CMK (cell line): ENCODE measurements around the gene VSIR.
A peak's percentile ranks its signal among the peaks of the same experiment; 100 is the strongest.

Experiments
- DNase-seq: peaks from one replicate; pipeline ENCODE4 v3.0.0-alpha.2; 2010; ENCODE audit warnings: low read depth

Gene VSIR

DNA sequence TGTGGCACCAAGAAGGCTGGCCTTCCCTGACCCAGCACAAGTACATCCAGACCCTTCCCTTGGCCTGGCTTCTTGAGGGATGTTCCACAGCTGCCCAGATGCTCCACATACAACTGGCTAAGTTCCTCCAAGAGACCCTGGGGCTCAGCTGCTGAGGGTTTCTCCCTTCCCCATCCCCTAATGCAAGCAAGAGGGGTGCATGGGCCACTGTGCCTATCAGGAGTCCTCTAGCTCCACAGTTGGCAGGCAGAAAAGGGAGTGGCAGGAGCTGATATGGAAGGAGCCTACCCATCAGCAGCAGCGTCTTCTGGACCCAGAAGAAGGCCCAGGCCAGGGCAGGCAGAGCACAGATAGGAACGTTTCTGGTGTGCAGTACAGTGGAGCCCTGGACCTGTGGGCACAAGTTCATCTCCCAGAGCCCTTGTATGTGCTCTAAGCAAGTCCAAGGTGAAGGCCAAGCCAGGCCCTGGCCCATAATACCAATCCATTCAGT lies 26.2 kb downstream of the VSIR start:
- no peak for DNase-seq

DNA sequence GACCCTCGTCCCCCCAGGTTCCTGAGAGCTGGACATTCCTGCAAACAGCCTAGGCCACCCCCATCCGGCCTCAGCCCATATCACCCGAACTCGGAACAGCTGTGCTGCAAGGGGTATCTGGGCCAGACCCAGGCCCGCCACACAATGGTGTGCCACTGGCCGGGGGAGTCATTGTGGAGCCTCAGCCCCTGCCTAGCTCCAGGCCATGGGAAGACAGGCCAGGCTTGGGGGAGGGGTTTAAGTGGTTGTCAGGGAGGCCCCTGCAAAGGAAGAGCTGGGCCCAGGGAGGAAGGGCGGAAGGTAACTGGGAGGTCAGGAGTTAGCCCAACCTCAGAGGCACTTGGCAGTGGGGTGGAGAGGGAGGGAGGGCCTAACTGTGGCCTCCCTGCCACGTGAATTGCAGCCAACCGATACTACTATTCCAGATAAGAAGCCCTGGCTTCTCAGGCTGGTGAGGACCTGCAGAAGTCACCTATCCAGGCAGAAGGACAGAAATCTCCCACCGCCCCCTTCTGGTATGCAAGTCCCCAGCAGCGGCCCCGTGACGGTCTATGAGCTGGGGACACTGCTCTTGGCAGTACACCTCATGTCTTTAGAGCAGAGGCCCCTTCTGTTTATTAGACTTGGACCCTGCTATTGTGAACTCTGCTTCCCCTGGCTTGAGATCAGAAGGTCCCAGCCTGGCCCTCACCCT lies 26.8 kb downstream of the VSIR start:
- DNase-seq = peak; percentile 98

DNA sequence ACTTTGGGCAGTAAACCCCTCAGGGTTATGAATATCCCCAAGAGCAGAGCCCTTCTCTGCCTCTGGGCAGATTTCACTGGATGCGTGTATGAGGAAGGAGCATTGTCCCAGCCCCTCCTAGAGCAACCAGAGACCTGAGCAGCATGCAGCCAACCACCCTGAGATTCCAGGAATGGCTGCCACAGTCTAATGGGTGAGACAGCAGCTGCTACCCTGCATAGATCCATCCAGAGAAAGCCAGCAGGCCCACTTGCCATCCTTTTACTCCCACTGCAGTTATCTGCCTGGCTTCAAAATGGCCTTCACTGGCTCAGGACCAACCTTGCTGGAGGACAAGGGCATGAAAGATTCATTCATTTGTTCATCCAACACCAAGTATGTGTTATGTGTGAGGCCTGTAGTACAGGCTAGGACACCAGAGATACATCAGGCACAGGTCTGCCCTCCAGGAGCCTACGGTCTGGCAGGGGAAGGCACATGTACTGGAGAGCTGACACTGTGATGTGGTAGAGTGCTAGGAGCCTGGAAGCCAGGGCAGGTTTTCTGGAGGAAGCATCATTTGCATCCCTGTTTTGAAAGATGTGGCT lies 27.6 kb downstream of the VSIR start:
- no peak for DNase-seq

DNA sequence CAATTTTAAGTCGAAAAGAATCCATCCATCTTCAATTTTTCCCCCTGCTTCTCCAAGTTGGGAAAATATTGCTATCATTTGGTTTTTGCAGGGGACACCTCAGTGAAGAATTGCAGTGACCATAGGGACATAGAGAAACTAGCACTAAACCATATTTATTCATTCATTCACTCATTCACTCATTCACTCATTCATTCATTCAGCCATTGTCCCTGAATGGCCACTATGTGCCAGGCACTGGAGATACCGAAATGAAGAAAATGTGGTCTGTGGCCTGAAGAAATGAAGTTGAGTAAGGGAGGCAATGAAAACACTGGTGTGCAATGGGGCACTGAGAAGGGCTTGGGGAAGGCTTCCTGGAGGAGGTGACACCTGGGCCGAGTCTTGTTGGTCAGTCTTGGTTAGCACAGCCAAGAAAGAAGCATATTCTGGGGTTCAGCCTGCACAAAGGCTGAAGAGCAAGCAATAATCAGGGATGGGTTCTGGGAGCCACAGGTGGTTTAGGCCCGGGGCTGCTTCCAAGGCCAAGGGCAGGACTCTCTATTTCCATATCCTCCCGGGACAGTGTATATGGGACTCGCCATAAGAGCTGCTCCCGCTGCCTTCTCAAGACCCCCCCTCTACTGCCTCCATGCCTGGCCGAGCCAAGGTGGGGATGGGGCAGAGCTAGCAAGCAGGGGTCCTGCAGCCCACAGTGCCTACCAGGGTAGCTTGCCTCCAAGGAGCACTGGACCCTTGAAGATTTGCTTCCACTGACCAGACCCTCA lies 28.2 kb downstream of the VSIR start:
- no peak for DNase-seq

DNA sequence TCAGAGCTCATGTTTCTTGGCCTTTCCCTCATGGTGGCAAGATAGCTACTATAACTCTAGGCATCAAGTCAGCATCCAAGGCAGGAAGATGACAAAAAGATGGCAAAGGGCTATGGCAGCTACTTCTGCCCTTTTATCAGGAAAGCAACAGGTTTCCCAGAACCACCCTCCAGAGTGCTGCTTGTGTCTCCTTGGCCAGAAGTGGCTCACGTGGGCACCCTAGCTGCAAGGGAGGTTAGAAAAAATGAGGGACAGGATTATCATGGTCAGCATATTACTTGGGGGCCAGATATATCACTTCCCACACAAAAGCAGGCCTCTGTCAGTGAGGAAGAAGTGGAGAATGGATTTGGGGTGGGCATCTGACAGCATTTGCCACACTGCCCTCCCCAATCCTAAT lies 29.5 kb downstream of the VSIR start:
- DNase-seq = no peak

DNA sequence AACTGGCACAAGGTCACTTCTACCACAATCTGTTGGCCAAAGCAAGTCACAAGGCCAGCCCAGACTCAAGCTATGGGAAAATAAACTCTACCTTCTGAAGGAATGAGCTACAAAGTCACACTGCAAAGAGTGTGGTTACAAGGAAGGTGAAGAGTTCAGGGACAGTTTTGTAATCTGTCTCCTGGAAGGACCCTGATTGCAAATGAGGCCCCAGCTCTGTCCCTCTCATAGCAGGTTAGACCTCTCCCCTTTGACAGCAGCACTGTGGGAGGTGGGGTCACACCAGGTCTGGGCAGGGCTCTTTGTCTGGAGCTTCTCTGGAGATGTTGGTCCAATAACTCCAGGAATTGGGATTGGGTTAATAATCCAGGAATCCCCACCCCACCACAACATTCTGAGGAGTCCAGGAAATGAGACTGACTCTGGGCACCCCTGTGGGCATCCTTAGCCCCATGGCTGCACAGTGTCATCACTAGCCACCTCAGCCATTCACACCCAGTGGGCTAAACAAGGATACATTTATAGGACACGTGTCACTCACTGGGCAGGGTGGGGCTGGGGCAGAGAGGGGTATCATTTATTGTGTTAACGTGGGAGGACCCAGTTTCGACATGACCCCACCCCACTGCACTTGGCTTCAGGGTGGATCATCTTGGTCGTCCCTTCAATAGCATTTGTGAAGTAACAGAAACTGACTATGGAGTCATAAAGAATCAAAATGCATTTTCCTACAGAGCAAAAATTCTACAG lies 30.1 kb downstream of the VSIR start:
- DNase-seq = no peak

DNA sequence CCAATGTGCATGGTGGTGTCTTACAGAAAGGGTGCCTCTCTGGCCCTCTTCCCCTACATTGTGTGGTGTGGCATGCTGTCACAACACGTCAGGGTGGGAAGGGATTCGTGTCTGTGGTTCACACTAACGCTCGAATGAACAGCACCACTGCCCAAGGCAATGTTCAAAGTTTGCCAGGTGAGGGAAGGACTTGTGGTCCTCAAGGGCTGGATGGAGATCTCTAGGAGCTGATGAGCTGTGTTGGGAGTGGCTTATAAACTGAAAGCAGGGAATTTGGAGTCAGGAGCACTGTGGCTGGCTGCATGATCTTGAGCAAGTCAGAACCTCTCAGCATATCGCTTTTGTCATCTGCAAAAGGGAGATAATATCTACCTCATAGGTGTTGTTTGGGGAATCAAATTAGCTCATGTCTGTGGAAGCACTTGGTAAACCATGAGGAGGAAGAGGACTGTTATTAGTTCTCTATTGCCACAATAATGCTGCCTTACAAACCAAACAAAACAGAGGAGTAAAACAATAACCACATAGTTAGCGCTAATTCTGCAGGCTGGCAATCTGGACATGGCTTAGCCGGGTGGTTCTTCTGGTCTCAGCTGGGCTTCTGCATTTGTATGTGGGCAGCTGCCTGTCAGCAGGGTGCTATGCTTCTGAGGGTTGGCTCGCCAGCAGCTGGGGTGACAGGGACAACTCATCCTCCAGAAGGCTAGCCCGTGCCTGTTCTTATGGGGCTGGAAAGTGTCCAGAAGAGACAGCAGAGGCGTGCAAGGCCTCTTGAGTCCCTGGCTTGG lies 30.8 kb downstream of the VSIR start:
- DNase-seq = no peak

DNA sequence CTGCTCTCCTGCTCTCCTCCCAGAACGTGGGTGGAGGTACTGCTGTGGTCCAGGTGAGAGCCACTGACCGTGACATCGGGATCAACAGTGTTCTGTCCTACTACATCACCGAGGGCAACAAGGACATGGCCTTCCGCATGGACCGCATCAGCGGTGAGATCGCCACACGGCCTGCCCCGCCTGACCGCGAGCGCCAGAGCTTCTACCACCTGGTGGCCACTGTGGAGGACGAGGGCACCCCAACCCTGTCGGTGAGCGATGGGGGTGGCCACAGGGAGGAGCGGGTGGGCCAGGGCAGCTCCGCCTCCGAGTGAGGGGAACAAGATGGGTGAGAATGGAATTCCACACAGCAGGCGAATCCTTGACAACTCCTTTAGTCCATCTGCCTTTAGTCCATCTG lies 31.6 kb downstream of the VSIR start:
- no peak for DNase-seq

DNA sequence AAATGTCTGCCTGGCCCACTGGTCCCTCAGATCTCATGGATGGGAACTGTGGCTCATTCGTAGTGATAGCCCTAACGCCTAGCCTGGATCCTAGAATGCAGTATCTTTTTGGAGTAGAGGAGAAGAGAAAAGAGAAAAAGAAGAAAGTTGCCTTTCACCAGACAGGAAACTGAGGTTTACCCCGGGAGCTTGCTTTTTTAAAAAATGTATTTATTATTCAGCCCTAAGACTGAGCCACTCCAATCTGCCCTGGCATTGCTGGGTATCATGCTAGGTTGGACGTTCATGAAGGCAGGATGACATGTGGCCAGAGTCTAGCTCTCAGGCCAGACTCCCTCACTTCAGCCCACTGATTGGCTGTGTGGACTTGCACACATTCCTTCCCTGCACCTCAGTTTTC lies 32.3 kb downstream of the VSIR start:
- DNase-seq = no peak

DNA sequence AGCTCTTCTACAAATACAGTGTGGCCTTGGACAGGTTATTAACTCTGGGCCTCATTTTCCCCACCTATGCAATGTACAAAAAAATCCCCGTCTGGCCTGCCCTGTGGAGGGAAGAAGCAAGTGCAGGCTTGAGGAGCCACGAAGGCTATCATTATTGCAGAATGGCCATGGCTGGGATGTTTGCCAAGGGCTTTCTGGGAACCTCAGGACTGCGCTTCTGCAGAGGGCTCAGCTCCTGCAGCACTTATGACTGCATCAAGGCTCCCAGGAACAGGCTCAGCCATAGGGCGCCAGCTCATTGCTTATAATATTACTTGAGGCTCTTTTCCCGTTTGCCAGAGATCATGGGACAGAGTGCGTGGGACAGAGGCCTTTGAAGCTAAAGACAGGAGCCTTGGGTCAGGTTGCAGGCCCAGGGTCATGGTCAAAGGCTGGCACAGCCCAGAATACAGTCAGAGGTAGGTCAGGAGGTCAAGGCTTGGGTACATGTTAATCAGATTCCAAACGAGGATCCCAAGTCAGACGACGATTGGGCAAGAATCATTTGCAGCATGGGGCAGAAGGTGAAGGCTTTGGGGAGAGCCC lies 33.2 kb downstream of the VSIR start:
- no peak for DNase-seq

DNA sequence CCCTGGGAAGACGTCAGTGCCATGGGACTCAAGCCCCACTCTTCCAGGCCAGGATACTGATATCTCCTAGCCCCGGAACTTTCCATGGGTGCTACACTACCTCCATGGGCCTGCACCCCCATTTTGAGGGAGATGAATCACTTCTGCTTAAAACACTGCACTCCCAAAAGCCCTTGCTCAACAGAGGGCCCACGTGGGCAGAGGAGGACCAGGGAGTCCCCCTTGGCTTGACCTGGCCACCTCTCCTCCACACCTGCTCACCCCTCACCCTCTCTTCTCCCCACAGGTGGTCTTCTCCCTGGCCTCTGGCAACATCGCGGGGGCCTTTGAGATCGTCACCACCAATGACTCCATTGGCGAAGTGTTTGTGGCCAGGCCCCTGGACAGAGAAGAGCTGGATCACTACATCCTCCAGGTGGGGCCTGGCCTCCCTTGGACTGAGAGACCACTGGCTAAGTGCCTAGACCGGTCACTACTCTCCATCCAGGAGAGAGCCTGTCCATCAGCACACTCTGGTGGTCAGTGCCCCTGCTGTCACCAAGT lies 33.9 kb downstream of the VSIR start:
- no peak for DNase-seq

DNA sequence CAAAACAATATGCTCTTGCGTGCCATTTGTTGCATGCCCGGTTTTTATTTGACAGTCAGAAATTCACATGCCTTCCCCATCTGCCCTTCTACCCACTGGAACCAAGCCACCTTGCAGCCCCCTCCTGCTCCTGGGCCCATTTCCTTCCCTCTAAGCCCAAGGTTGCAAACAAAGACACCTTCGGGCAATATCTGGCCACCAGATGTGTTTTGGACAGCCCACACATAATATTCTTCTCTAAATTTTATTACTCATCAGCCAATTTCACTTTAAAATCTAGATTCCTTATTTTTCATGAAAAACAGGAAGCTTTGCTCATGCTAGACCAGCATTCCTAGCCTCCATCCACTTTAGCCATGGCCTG lies 35.5 kb downstream of the VSIR start:
- DNase-seq = no peak

DNA sequence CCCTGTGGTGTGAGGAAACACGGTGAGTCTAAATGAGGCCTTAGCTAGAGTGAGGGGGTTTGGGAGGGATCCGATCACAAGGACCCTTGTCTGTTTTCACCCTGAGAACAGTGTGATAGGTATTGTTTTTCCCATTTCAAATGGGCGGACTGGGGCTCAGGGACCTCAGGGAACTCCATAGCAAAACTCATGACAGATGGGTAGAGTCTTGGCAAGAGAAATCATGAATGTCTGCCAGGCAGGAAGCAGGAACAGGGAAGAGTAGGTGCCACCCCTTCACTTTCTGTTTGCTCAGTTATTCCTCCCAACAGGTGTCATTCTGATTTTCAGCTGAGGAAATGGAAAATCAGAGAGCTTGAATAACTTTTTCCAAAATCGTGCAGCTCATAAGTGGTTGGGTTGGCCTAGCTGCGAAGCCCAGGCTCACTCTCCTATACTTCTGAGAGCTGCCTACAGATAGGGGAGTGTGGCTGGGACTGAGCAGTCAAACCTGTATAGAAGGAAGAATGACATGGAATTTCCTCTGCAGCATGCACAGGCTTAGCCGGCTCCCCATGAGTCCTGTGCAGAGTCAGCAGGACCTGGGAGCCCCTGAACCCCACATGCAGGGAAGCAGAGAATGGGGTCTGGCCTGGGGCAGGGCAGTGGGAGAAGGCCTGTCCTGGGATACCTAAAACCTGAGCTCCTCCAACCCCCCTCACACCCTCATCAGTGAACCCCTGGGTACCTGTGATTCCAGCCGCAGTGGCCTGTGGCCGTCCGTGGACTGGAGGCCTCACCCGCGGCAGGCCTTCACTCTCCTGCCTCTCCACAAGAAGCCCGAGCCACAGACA lies 36.1 kb downstream of the VSIR start:
- no peak for DNase-seq

DNA sequence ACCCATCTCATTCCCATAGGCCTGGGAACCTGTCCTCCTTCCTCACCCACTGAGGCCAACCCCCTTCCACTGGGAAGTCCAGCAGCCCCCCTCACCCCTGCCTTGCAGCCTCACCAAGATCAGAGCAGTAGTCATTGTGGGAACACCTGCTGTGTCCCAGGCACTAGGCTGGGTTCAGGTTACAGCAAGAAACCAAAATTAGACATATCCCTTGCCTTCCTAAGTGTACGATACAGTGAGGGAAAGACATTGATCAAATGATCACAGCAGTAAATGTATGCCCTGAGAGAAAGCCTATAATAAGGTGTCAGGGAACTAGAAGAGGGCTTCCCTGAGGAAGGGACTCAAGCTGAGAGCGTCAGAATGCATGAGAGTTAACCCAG lies 36.8 kb downstream of the VSIR start:
- no peak for DNase-seq

DNA sequence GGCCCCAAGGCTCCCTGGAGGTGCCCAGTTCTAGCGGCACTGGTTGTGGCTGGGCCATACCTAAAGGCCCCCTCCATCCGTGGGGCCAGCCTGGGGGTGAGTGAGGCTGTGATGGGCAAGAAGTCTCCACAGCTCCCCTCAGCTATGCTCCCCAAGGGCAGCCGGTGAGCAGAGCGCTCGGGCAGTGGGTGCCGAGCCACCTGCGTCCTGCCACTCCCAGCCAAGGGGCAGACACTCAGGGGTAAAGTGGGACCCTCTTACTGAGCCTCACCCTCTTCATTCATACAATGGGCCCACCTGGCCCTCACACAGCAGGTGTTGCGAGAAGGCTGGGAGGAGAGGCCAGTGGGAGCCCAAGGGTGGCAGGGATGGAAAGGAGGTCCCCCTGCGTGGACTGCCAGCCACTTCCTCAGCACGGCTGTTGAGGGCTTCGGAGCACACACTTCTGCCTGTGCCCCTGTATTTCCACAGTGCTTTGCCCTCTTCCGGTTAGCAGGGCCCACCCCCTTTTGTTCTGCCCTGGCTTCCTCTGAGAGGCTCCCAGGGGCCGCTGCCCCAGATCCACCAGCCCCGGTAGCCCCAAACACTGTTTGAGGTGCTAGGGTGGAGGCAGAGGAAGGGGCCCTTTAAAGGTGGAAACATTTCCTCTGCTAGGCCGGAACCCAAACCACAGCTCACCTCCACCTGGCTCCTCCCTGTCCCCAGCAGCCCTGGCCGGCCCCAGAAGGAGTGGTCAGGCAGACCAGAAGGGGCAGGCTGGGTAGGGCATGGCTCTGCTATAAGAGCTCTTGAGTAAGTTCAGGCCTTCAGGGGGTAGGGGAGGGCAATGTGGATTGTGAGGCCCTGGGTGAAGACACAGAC lies 37.4 kb downstream of the VSIR start:
- DNase-seq = peak; percentile 65

DNA sequence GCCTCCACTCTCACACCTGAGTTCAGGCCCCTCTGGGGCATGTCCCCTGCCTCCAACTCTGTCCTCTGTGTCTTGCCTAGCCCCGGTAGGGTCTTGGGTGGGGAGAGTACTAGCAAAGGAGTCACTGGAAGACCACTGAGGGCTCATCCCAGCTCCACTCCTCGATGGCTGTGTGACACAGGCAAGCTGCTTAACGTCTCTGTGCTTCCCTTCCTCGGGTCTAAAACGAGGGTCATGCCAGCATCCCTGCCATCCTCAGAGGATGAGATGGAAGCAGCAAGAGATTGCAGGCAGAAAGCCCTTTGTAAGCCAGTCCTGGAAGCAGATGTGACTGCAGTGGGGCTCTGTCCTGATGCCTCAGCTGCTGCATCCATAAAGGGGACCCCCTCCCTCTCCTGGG lies 38.5 kb downstream of the VSIR start:
- DNase-seq = no peak

DNA sequence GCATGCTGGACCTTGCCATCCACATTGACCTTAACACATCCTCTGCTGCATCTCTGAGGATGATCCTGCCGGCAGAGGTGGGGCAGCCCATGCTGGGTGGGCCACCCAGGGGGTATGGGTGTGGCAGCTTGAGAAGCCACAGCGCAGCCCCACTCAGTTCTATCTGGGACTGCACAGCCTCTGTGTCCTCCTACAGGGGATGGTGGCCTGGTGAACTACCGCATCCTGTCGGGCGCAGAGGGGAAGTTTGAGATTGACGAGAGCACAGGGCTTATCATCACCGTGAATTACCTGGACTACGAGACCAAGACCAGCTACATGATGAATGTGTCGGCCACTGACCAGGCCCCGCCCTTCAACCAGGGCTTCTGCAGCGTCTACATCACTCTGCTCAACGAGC lies 41.5 kb downstream of the VSIR start:
- DNase-seq = no peak

DNA sequence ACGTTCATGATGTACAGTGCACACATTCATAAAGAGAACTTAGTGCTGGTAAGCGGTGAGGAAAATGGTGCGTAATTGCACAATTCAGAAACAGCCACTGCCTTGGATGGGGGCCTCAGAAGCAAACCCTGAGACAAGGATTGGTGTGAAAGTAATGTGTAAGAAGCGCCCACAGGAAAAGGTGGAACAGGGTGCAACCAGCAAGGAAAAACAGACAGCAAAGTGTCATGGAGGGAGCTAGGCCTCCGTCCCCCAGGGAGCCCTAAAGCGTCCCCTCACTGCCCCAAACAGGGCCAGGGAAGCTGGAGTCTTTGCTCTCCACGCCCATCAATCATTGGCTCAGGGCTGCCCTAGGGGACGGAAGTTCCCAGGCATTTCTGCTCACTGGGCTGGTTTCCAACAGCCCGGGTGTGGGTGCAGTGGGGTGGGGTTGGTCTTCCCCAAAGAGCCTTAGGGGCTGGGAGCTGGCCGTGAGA lies 44.1 kb downstream of the VSIR start:
- no peak for DNase-seq
